Muscle of leg (tissue), 16 donors: Measurements from ENCODE around the gene NFYA. TPM values are rescaled to one million over a fixed set of nuclear protein-coding genes. Genes with fewer than 3 reads are reported as not detected.
A peak's percentile ranks its signal among the peaks of the same experiment; 100 is the strongest.

ENCODE experiments used
- DNase-seq: peaks from one replicate; pipeline ENCODE4 v3.0.0; 2013
- H3K27ac ChIP-seq: one replicate; pipeline ENCODE4 v1.5.1; 2013; ENCODE audit warnings: mild to moderate bottlenecking, low read length, control low read depth
- H3K27me3 ChIP-seq: one replicate; pipeline ENCODE4 v1.6.1; 2013; ENCODE audit warnings: low read length; ENCODE audit not compliant: control insufficient read depth, insufficient read depth
- H3K36me3 ChIP-seq: one replicate; pipeline ENCODE4 v1.6.1; 2013; ENCODE audit warnings: low read length; ENCODE audit not compliant: control insufficient read depth, insufficient read depth
- H3K4me1 ChIP-seq: one replicate; pipeline ENCODE4 v1.6.1; 2013; ENCODE audit warnings: low read length; ENCODE audit not compliant: control insufficient read depth, insufficient read depth
- H3K4me3 ChIP-seq: one replicate; pipeline ENCODE4 v1.5.1; 2013; ENCODE audit warnings: low read length, control low read depth
- H3K9me3 ChIP-seq: replicated peaks from 2 replicates; pipeline ENCODE4 v1.6.1; 2013; ENCODE audit warnings: low read depth, low read length; ENCODE audit not compliant: control insufficient read depth
- WGBS: methylation state at CpG from one replicate; pipeline ENCODE4 v1.1.5; 2013; ENCODE audit warnings: missing lambda C conversion rate; ENCODE audit not compliant: insufficient coverage; 5-methylcytosine and 5-hydroxymethylcytosine counted together
- long read RNA-seq, 11 donors: transcript quantifications; one replicate each; lab custom pipeline, GENCODE V29; 2026
- polyA plus RNA-seq, 8 donors: library from polyadenylated mRNA; unstranded; fragments of 120-200 nt; gene quantifications; one replicate each; pipeline versions ENCODE4 v1.2.1 to v1.2.3, GENCODE V29; 2013; ENCODE audit warnings: inconsistent platforms in 1 of 8, low replicate concordance in 1 of 8; ENCODE audit not compliant: insufficient read length in 8 of 8, insufficient read depth in 1 of 8
- total RNA-seq: library from RNA; stranded (reverse); fragments of 120-200 nt; gene quantifications from one replicate; pipeline ENCODE4 v1.2.4, GENCODE V29; 2013

NFYA gene
- total RNA-seq (14.4 TPM), polyA plus RNA-seq (10 to 100 TPM; 21.2 to 35.2 (median 27.3) TPM)
- long read RNA-seq, donor 1, partial matches to known transcripts = 0 of 2 reads
- long read RNA-seq, donor 1, other reads (novel, unspliced or antisense) = 0 of 2 reads
- long read RNA-seq, donor 2, partial matches to known transcripts = 0 of 1 reads
- long read RNA-seq, donor 2, other reads (novel, unspliced or antisense) = 0 of 1 reads
- long read RNA-seq, donor 3 = 0 reads
- long read RNA-seq, donor 4, partial matches to known transcripts = 0 of 1 reads
- long read RNA-seq, donor 4, other reads (novel, unspliced or antisense) = 0 of 1 reads
- long read RNA-seq, donor 5, transcript NFYA-201 (10 exons, 3,811 nt) = major isoform, 6 of 6 reads
- long read RNA-seq, donor 5, partial matches to known transcripts = 0 of 6 reads
- long read RNA-seq, donor 5, other reads (novel, unspliced or antisense) = 0 of 6 reads
- long read RNA-seq, donor 6, partial matches to known transcripts = 0 of 2 reads
- long read RNA-seq, donor 6, other reads (novel, unspliced or antisense) = 0 of 2 reads
- long read RNA-seq, donor 7, partial matches to known transcripts = 5 of 9 reads
- long read RNA-seq, donor 7, other reads (novel, unspliced or antisense) = 0 of 9 reads
- long read RNA-seq, donor 8, partial matches to known transcripts = 0 of 2 reads
- long read RNA-seq, donor 8, other reads (novel, unspliced or antisense) = 0 of 2 reads
- long read RNA-seq, donor 9, partial matches to known transcripts = 0 of 2 reads
- long read RNA-seq, donor 9, other reads (novel, unspliced or antisense) = 0 of 2 reads
- long read RNA-seq, donor 10, partial matches to known transcripts = 0 of 1 reads
- long read RNA-seq, donor 10, other reads (novel, unspliced or antisense) = 0 of 1 reads
- long read RNA-seq, donor 11, partial matches to known transcripts = 0 of 3 reads
- long read RNA-seq, donor 11, other reads (novel, unspliced or antisense) = 0 of 3 reads

- no peaks in the 10 kb centered on the region for H3K9me3 ChIP-seq
- under 1% methylated on average over 33 of the region's 37 CpGs for WGBS
- H3K27ac ChIP-seq = peak within 1 kb of the TSS; percentile 100
- H3K27me3 ChIP-seq = no peaks in the 10 kb centered on the region
- no peak for DNase-seq
- peak within 1 kb of the TSS; percentile 89 for H3K4me3 ChIP-seq
- H3K4me1 ChIP-seq = peaks cover 11% of the 10 kb centered on the region
- H3K36me3 ChIP-seq = no peaks in the 10 kb centered on the region
These were observed at the start of gene NFYA for GRCh38 chr6:41072836-41073202. TSS of gene NFYA (plus strand) at chr6:41072974. CDS start at chr6:41079090, 6,116 bp downstream.

- H3K27me3 ChIP-seq = no peaks in the 10 kb centered on the region
- H3K4me1 ChIP-seq = peaks cover 15% of the 10 kb centered on the region
- H3K4me3 ChIP-seq = no peak overlapping the region
- peaks cover 3% of the 10 kb centered on the region for H3K9me3 ChIP-seq
- H3K27ac ChIP-seq = no peak overlapping the region
- whole genome bisulfite sequencing = 100% methylated on average over 2 of the region's 3 CpGs
- H3K36me3 ChIP-seq = no peaks in the 10 kb centered on the region
- DNase-seq = no peak
These were observed 49.7 kb upstream of the NFYA start for GRCh38 chr6:41023114-41023513.

GRCh38 chr6:41025966-41026530 is 46.7 kb upstream of the NFYA start:
- H3K36me3 ChIP-seq = no peaks in the 10 kb centered on the region
- peak; percentile 30 for DNase-seq
- H3K4me3 ChIP-seq = no peak overlapping the region
- H3K27me3 ChIP-seq = no peaks in the 10 kb centered on the region
- H3K27ac ChIP-seq = no peak overlapping the region
- H3K4me1 ChIP-seq = peaks cover 28% of the 10 kb centered on the region
- H3K9me3 ChIP-seq = no peaks in the 10 kb centered on the region
- 82% methylated on average over 2 of the region's 3 CpGs for WGBS

GRCh38 chr6:41027241-41027640 is 45.5 kb upstream of the NFYA start:
- Histone ChIP-seq H3K36me3 (no peaks in the 10 kb centered on the region), H3K9me3 (no peaks in the 10 kb centered on the region), H3K27ac (peak overlapping the region; percentile 75), H3K27me3 (no peaks in the 10 kb centered on the region), H3K4me3 (peak overlapping the region; percentile 57), H3K4me1 (peaks cover 28% of the 10 kb centered on the region)
- 31% methylated on average over 3 of the region's 4 CpGs for WGBS
- DNase-seq = no peak

GRCh38 chr6:41027799-41028560 is 44.8 kb upstream of the NFYA start:
- Histone ChIP-seq H3K4me3 (peak overlapping the region; percentile 57), H3K4me1 (peaks cover 28% of the 10 kb centered on the region), H3K27ac (peak overlapping the region; percentile 81), H3K9me3 (no peaks in the 10 kb centered on the region), H3K27me3 (no peaks in the 10 kb centered on the region), H3K36me3 (no peaks in the 10 kb centered on the region)
- DNase-seq = peak; percentile 89
- WGBS = 0% methylated on average over 45 of the region's 45 CpGs

- peaks cover 28% of the 10 kb centered on the region for H3K4me1 ChIP-seq
- H3K4me3 ChIP-seq = peak overlapping the region; percentile 57
- peak overlapping the region; percentile 81 for H3K27ac ChIP-seq
- peak; percentile 44 for DNase-seq
- H3K36me3 ChIP-seq = no peaks in the 10 kb centered on the region
- H3K27me3 ChIP-seq = no peaks in the 10 kb centered on the region
- H3K9me3 ChIP-seq = no peaks in the 10 kb centered on the region
- WGBS = 41% methylated on average over 7 of the region's 13 CpGs
These were observed 44.0 kb upstream of the NFYA start for GRCh38 chr6:41028561-41029412.

- 91% methylated on average over 12 of the region's 15 CpGs for WGBS
- peaks cover 22% of the 10 kb centered on the region for H3K4me1 ChIP-seq
- no peak overlapping the region for H3K27ac ChIP-seq
- H3K4me3 ChIP-seq = no peak overlapping the region
- no peaks in the 10 kb centered on the region for H3K9me3 ChIP-seq
- no peaks in the 10 kb centered on the region for H3K36me3 ChIP-seq
- no peaks in the 10 kb centered on the region for H3K27me3 ChIP-seq
- no peak for DNase-seq
These were observed 39.9 kb upstream of the NFYA start for GRCh38 chr6:41032830-41033229.

- Histone ChIP-seq H3K4me1 (peaks cover 15% of the 10 kb centered on the region), H3K36me3 (no peaks in the 10 kb centered on the region), H3K27me3 (no peaks in the 10 kb centered on the region), H3K27ac (no peak overlapping the region), H3K4me3 (no peak overlapping the region), H3K9me3 (no peaks in the 10 kb centered on the region)
- 85% methylated on average over 13 of the region's 13 CpGs for WGBS
- DNase-seq = no peak
These were observed 39.0 kb upstream of the NFYA start for GRCh38 chr6:41033776-41034175.

- Histone ChIP-seq H3K4me3 (no peak overlapping the region), H3K36me3 (no peaks in the 10 kb centered on the region), H3K9me3 (no peaks in the 10 kb centered on the region), H3K27ac (no peak overlapping the region), H3K4me1 (peaks cover 20% of the 10 kb centered on the region), H3K27me3 (no peaks in the 10 kb centered on the region)
- no peak for DNase-seq
- no CpG with 5 or more reads among the region's 3 CpGs for WGBS
These were observed 36.6 kb upstream of the NFYA start for GRCh38 chr6:41036186-41036585.
